CD4-positive, alpha-beta T cell treated with Interleukin-4 for 4 hours (primary cell): ENCODE data around the gene IGF1R.
"Not testable (repeated sequence)": the region's sequence is repeated elsewhere in the genome, so short reads cannot be mapped to it uniquely, and the experiment has no call there.

Experiments
- DNase-seq: peaks from one replicate; pipeline ENCODE4 v3.0.0-alpha.2; 2020

IGF1R gene

GRCh38 chr15:98647774-98648653, at the start of gene IGF1R:
IGF1R (plus strand) TSS chr15:98648539; CDS start chr15:98649582, 1,043 bp downstream.
- DNase-seq: peak; percentile 84

- DNase-seq: peak; percentile 2
These were observed 48.2 kb upstream of the IGF1R start for GRCh38 chr15:98599909-98600691.

GRCh38 chr15:98604983-98605382, 43.4 kb upstream of the IGF1R start:
- no peak for DNase-seq

GRCh38 chr15:98609144-98609852, 39.0 kb upstream of the IGF1R start:
- no peak for DNase-seq

- DNase-seq: no peak
These were observed 37.3 kb upstream of the IGF1R start for GRCh38 chr15:98610991-98611390.

GRCh38 chr15:98611808-98612207, 36.5 kb upstream of the IGF1R start:
- DNase-seq: no peak

- no peak for DNase-seq
These were observed 35.7 kb upstream of the IGF1R start for GRCh38 chr15:98612490-98613110.

- DNase-seq: no peak
These were observed 33.7 kb upstream of the IGF1R start for GRCh38 chr15:98614681-98615080.

- no peak for DNase-seq
These were observed 31.9 kb upstream of the IGF1R start for GRCh38 chr15:98616397-98616796.

- no peak for DNase-seq
These were observed 30.9 kb upstream of the IGF1R start for GRCh38 chr15:98617328-98617980.

GRCh38 chr15:98618576-98618975, 29.8 kb upstream of the IGF1R start:
- not testable (repeated sequence) for DNase-seq

GRCh38 chr15:98620020-98620419, 28.3 kb upstream of the IGF1R start:
- DNase-seq: no peak

- no peak for DNase-seq
These were observed 27.3 kb upstream of the IGF1R start for GRCh38 chr15:98621021-98621420.

- no peak for DNase-seq
These were observed 22.7 kb upstream of the IGF1R start for GRCh38 chr15:98625614-98626013.

- DNase-seq: no peak
These were observed 22.2 kb upstream of the IGF1R start for GRCh38 chr15:98626153-98626552.

- no peak for DNase-seq
These were observed 20.1 kb upstream of the IGF1R start for GRCh38 chr15:98628216-98628615.

- no peak for DNase-seq
These were observed 12.5 kb upstream of the IGF1R start for GRCh38 chr15:98635848-98636247.

- DNase-seq: no peak
These were observed 5.2 kb upstream of the IGF1R start for GRCh38 chr15:98643115-98643514.

- no peak for DNase-seq
These were observed 1.8 kb upstream of the IGF1R start for GRCh38 chr15:98646546-98647025.

- peak; percentile 29 for DNase-seq
These were observed 1.1 kb upstream of the IGF1R start for GRCh38 chr15:98647026-98647773.
